Mucosa of gallbladder (tissue), 1 donor: ENCODE results near the gene L3MBTL1. TPM values are rescaled to one million over a fixed set of nuclear protein-coding genes. Genes with fewer than 3 reads are reported as not detected.
"Not testable (repeated sequence)": the region's sequence is repeated elsewhere in the genome, so short reads cannot be mapped to it uniquely, and the experiment has no call there.

Source experiments
- DNase-seq: peaks from one replicate; pipeline ENCODE4 v3.0.0-alpha.2; 2020; ENCODE audit warnings: low spot score
- total RNA-seq: library from RNA; stranded (reverse); gene quantifications from one replicate; pipeline ENCODE4 v1.2.1, GENCODE V29; 2021
- donor health status: DM: no; HTN: no; CAD: no.

The L3MBTL1 gene
- total RNA-seq = 23.2 TPM

- DNase-seq = peak; percentile 58
Observed at GRCh38 chr20:43507150-43508080, at the start of gene L3MBTL1. TSS of gene L3MBTL1 (plus strand) at chr20:43507697. CDS start at chr20:43513504, 5,807 bp downstream.

- DNase-seq = peak; percentile 13
Observed at GRCh38 chr20:43458422-43458924, 49.0 kb upstream of the L3MBTL1 start.

GRCh38 chr20:43459022-43459942, 48.2 kb upstream of the L3MBTL1 start:
- DNase-seq = no peak

- DNase-seq = no peak
Observed at GRCh38 chr20:43460172-43460829, 47.2 kb upstream of the L3MBTL1 start.

GRCh38 chr20:43460830-43461200, 46.7 kb upstream of the L3MBTL1 start:
- no peak for DNase-seq

- DNase-seq = no peak
Observed at GRCh38 chr20:43461894-43462659, 45.4 kb upstream of the L3MBTL1 start.

GRCh38 chr20:43462660-43463526, 44.6 kb upstream of the L3MBTL1 start:
- no peak for DNase-seq

- no peak for DNase-seq
Observed at GRCh38 chr20:43463527-43464218, 43.8 kb upstream of the L3MBTL1 start.

- no peak for DNase-seq
Observed at GRCh38 chr20:43464219-43464790, 43.2 kb upstream of the L3MBTL1 start.

- DNase-seq = no peak
Observed at GRCh38 chr20:43465625-43465943, 41.9 kb upstream of the L3MBTL1 start.

GRCh38 chr20:43467589-43467988, 39.9 kb upstream of the L3MBTL1 start:
- no peak for DNase-seq

- DNase-seq = no peak
Observed at GRCh38 chr20:43472671-43473380, 34.7 kb upstream of the L3MBTL1 start.

GRCh38 chr20:43473381-43473704, 34.2 kb upstream of the L3MBTL1 start:
- DNase-seq = no peak

GRCh38 chr20:43477193-43477592, 30.3 kb upstream of the L3MBTL1 start:
- no peak for DNase-seq

- DNase-seq = no peak
Observed at GRCh38 chr20:43477619-43478018, 29.9 kb upstream of the L3MBTL1 start.

- DNase-seq = no peak
Observed at GRCh38 chr20:43490038-43490437, 17.5 kb upstream of the L3MBTL1 start.

- DNase-seq = no peak
Observed at GRCh38 chr20:43492101-43492500, 15.4 kb upstream of the L3MBTL1 start.

- DNase-seq = no peak
Observed at GRCh38 chr20:43495388-43495787, 12.1 kb upstream of the L3MBTL1 start.

GRCh38 chr20:43502021-43502420, 5.5 kb upstream of the L3MBTL1 start:
- not testable (repeated sequence) for DNase-seq
